ENCODE measurements around the gene CUX1.
A peak's percentile ranks its signal among the peaks of the same experiment; 100 is the strongest.

The CUX1 gene

DNA sequence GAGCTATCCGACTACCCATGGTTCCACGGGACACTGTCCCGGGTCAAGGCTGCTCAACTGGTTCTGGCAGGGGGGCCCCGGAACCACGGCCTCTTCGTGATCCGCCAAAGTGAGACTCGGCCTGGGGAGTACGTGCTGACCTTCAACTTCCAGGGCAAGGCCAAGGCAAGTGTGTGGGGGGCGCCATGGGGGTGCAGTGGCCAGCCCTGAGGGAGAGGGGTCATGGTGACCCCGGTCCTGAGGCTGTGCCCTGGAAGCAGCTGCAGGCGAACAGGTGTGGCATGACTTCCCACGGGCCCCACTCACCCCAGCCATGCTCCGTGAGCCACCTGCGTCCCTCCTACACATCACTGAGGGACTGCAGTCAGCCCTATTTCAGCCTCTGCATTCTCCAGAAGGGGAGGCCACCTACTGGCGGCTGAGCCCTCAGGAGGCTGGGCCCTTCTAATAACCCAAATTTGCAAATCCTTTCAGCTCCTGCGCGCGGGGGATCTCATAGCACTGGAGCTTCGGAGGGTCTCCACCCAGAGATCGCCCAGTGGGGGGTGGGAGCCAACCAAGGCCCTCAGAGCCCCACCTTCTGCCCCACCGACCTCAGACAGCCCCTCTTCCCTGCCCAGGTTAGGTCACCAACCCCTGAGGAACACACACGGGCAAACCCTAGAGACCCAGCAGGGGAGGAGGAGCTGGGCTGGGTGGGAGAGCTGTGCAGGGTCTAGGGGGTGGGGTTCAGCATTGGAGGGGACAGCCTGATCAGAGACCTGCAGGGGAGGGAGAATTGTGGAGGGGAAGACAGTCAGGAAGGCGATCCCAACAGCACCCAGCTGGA is 500.0 kb downstream of the CUX1 start:
- ATAC-seq = no peak
- TF ChIP-seq ZNF565 (CRISPR knock-in tag; conservative IDR thresholded peaks at IDR 0.05; ENCODE audit: low read depth) (no peak), ARNTL (CRISPR knock-in tag; IDR thresholded peaks at IDR 0.05; ENCODE audit: borderline replicate concordance, low read depth) (no peak)

DNA sequence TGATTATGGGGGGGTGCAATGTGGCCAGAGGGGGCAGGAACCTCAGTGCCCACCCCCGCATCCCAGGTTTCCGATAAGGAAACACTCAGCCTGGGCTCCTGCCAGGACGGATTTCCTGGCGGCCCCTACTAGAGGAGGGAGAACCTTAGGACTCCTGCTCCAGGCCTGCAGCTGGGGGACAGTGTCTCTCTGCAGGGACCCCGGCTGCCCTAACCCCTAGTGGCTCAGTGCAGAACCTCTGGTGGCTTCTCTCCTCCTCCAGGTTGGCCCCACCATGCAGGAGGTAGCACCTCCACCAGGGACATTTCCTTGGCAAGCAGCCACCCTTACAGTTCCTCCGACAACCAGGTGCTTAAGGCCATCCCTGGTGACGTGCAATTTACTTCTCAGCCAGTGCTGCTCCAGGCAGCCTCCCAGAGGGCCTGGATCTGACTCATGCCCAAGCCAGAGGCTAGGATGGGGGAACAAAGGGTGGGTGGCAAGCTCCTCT is 501.1 kb downstream of the CUX1 start:
- TF ChIP-seq OSR1 (CRISPR knock-in tag; IDR thresholded peaks at IDR 0.05) = no peak
- TF ChIP-seq, protein P1, sequence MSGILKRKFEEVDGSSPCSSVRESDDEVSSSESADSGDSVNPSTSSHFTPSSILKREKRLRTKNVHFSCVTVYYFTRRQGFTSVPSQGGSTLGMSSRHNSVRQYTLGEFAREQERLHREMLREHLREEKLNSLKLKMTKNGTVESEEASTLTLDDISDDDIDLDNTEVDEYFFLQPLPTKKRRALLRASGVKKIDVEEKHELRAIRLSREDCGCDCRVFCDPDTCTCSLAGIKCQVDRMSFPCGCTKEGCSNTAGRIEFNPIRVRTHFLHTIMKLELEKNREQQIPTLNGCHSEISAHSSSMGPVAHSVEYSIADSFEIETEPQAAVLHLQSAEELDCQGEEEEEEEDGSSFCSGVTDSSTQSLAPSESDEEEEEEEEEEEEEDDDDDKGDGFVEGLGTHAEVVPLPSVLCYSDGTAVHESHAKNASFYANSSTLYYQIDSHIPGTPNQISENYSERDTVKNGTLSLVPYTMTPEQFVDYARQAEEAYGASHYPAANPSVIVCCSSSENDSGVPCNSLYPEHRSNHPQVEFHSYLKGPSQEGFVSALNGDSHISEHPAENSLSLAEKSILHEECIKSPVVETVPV (CRISPR knock-in tag; IDR thresholded peaks at IDR 0.05) = no peak
- no peak for TF ChIP-seq SNAI2 (CRISPR knock-in tag; IDR thresholded peaks at IDR 0.05)
- no peak for TF ChIP-seq PPARA (CRISPR knock-in tag; IDR thresholded peaks at IDR 0.05; ENCODE audit: borderline replicate concordance)
- no peak for TF ChIP-seq BACH2 (CRISPR knock-in tag; IDR thresholded peaks at IDR 0.05; ENCODE audit: borderline replicate concordance)
- no peak for TF ChIP-seq ESRRG (CRISPR knock-in tag; IDR thresholded peaks at IDR 0.05)
- TF ChIP-seq, protein P2, sequence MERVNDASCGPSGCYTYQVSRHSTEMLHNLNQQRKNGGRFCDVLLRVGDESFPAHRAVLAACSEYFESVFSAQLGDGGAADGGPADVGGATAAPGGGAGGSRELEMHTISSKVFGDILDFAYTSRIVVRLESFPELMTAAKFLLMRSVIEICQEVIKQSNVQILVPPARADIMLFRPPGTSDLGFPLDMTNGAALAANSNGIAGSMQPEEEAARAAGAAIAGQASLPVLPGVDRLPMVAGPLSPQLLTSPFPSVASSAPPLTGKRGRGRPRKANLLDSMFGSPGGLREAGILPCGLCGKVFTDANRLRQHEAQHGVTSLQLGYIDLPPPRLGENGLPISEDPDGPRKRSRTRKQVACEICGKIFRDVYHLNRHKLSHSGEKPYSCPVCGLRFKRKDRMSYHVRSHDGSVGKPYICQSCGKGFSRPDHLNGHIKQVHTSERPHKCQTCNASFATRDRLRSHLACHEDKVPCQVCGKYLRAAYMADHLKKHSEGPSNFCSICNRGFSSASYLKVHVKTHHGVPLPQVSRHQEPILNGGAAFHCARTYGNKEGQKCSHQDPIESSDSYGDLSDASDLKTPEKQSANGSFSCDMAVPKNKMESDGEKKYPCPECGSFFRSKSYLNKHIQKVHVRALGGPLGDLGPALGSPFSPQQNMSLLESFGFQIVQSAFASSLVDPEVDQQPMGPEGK (CRISPR knock-in tag; IDR thresholded peaks at IDR 0.05; ENCODE audit: borderline replicate concordance) = no peak
- TF ChIP-seq RARB (CRISPR knock-in tag; IDR thresholded peaks at IDR 0.05) = no peak
- TF ChIP-seq ARNTL (CRISPR knock-in tag; IDR thresholded peaks at IDR 0.05; ENCODE audit: borderline replicate concordance, low read depth) = no peak
- no peak for TF ChIP-seq TOX (CRISPR knock-in tag; IDR thresholded peaks at IDR 0.05; ENCODE audit: borderline replicate concordance)
- TF ChIP-seq CSDC2 (CRISPR knock-in tag; IDR thresholded peaks at IDR 0.05) = no peak
- TF ChIP-seq, protein P3, sequence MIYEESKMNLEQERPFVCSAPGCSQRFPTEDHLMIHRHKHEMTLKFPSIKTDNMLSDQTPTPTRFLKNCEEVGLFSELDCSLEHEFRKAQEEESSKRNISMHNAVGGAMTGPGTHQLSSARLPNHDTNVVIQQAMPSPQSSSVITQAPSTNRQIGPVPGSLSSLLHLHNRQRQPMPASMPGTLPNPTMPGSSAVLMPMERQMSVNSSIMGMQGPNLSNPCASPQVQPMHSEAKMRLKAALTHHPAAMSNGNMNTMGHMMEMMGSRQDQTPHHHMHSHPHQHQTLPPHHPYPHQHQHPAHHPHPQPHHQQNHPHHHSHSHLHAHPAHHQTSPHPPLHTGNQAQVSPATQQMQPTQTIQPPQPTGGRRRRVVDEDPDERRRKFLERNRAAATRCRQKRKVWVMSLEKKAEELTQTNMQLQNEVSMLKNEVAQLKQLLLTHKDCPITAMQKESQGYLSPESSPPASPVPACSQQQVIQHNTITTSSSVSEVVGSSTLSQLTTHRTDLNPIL (CRISPR knock-in tag; IDR thresholded peaks at IDR 0.05; ENCODE audit: low read depth) = no peak
- no peak for TF ChIP-seq ZNF565 (CRISPR knock-in tag; conservative IDR thresholded peaks at IDR 0.05; ENCODE audit: low read depth)
- no peak for TF ChIP-seq GLIS3 (CRISPR knock-in tag; IDR thresholded peaks at IDR 0.05)
- TF ChIP-seq, protein P4, sequence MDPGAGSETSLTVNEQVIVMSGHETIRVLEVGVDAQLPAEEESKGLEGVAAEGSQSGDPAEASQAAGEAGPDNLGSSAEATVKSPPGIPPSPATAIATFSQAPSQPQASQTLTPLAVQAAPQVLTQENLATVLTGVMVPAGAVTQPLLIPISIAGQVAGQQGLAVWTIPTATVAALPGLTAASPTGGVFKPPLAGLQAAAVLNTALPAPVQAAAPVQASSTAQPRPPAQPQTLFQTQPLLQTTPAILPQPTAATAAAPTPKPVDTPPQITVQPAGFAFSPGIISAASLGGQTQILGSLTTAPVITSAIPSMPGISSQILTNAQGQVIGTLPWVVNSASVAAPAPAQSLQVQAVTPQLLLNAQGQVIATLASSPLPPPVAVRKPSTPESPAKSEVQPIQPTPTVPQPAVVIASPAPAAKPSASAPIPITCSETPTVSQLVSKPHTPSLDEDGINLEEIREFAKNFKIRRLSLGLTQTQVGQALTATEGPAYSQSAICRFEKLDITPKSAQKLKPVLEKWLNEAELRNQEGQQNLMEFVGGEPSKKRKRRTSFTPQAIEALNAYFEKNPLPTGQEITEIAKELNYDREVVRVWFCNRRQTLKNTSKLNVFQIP (CRISPR knock-in tag; IDR thresholded peaks at IDR 0.05; ENCODE audit: borderline replicate concordance, low read depth) = no peak
- no peak for TF ChIP-seq ZNF8 (CRISPR knock-in tag; IDR thresholded peaks at IDR 0.05)
- TF ChIP-seq ZFP3 (CRISPR knock-in tag; IDR thresholded peaks at IDR 0.05) = no peak
- ATAC-seq = peak; percentile 37

DNA sequence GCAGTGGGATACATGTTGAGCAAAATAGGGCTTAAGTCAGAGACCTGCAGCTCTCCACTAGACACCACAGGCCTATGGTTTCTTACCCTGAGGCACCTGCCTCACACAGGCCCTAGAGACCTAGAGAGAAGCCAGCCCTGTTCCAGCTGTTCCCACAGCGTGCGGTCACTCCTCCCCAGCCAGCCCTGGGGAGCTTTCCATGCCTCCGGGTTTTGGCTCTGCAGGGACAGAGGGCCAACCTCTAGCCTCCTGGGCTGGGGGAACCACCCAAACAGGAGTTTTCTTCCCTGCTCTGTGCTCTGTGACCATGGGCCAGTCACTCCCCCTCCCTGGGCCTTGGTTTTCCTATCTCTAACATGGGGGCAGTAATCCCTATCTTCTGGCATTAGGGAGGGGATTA is 502.2 kb downstream of the CUX1 start:
- TF ChIP-seq ISL1 (CRISPR knock-in tag; IDR thresholded peaks at IDR 0.05) (no peak), CSDC2 (CRISPR knock-in tag; IDR thresholded peaks at IDR 0.05) (no peak), TCF4 (CRISPR knock-in tag; IDR thresholded peaks at IDR 0.05; ENCODE audit: borderline replicate concordance) (no peak), TOX (CRISPR knock-in tag; IDR thresholded peaks at IDR 0.05; ENCODE audit: borderline replicate concordance) (no peak), PPARA (CRISPR knock-in tag; IDR thresholded peaks at IDR 0.05; ENCODE audit: borderline replicate concordance) (no peak), ZFP30 (CRISPR knock-in tag; IDR thresholded peaks at IDR 0.05) (no peak), ZNF8 (CRISPR knock-in tag; IDR thresholded peaks at IDR 0.05) (no peak), ARNTL (CRISPR knock-in tag; IDR thresholded peaks at IDR 0.05; ENCODE audit: borderline replicate concordance, low read depth) (no peak), GLIS3 (CRISPR knock-in tag; IDR thresholded peaks at IDR 0.05) (no peak), BACH2 (CRISPR knock-in tag; IDR thresholded peaks at IDR 0.05; ENCODE audit: borderline replicate concordance) (no peak), ESRRG (CRISPR knock-in tag; IDR thresholded peaks at IDR 0.05) (no peak), RARB (CRISPR knock-in tag; IDR thresholded peaks at IDR 0.05) (no peak)
- TF ChIP-seq, protein P2 (CRISPR knock-in tag; IDR thresholded peaks at IDR 0.05; ENCODE audit: borderline replicate concordance) = no peak
- ATAC-seq = no peak

Measured in SK-N-SH treated with all-trans-retinoic acid at 6 μM for 48 hours (cell line).